ENCODE data around the gene MLPH.
"Not testable (repeated sequence)": the region's sequence is repeated elsewhere in the genome, so short reads cannot be mapped to it uniquely, and the experiment has no call there.

MLPH gene

GRCh38 chr2:237457388-237457941 is 29.6 kb upstream of the MLPH start:
- no peak for DNase-seq (ENCODE audit: low spot score)

DNA sequence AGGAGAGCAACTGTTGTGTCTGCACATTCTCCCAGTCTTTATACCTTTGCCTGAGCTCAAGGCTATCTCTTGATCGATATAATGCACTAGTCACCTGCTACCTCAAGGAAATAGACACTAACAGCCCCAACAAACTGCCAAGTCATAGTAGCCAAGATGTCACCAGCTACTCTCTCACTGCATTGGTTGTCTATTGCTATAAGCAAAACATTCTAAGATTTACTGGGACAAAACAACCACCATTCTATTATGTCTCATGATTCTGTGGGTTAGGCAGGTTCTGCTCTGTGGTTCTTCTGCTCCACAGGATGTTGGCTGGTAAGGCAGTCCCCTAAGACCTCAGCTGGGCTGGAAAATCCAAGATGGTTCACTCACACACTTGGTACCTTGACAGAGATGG is 28.5 kb upstream of the MLPH start:
- no peak for DNase-seq (ENCODE audit: low spot score)

- DNase-seq (ENCODE audit: low spot score): no peak
Measured at GRCh38 chr2:237459226-237459625, 27.8 kb upstream of the MLPH start.

DNA sequence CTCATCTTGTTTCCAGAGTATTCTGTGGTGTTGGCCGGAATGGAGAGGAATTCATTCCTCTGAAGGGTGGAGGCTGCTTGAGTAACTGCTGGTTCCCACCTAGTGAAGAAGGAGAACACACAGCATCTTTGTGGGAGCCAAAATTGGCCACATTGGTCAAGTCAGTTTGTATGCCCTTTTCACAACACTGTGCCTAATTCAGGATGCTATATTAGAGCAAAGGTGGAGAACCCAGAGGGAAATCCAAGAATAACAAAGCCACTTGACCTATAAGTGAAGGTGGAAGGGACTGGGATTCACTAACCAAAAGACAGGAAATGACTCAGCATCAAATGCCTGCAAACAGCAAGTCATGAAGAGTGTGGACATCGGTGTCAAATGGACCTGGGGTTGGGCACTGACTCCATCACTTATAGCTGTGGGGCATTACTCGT is 27.3 kb upstream of the MLPH start:
- no peak for DNase-seq (ENCODE audit: low spot score)

GRCh38 chr2:237464757-237465391 is 22.2 kb upstream of the MLPH start:
- DNase-seq (ENCODE audit: low spot score): no peak

- DNase-seq (ENCODE audit: low spot score): no peak
Measured at GRCh38 chr2:237465515-237466148, 21.4 kb upstream of the MLPH start.

- no peak for DNase-seq (ENCODE audit: low spot score)
Measured at GRCh38 chr2:237466211-237466610, 20.8 kb upstream of the MLPH start.

DNA sequence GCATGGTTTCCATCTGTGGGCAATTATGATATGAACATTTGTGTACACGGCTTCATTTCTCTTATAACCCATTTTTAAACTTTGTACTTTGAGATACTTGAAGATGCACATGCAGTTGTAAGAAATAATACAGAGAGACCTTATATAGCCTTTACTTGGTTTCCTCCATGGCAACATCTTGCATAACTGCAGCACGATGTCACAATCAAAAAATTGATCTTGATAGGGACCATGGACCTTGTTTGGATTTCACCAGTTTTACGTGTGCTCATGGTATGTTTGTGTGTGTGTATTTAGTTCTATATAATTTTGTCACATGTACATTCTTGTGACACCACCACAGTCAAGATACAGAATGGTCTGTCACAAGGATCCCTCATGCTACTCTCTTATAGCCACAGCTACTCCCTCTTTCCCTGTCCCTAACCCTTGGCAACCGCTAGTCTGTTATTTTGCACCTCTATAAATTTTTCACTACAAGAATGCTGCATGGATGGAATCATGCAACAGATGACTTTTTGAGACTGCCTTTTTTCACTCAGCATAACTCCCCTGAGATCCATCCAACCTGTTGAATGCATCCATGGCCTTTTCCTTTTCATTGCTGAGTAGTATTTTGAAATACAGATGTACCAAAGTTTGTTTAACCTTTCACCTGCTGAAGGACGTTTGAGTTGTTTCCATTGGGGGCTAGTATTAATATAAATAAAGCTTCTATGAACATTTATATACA is 19.4 kb upstream of the MLPH start:
- no peak for DNase-seq (ENCODE audit: low spot score)

DNA sequence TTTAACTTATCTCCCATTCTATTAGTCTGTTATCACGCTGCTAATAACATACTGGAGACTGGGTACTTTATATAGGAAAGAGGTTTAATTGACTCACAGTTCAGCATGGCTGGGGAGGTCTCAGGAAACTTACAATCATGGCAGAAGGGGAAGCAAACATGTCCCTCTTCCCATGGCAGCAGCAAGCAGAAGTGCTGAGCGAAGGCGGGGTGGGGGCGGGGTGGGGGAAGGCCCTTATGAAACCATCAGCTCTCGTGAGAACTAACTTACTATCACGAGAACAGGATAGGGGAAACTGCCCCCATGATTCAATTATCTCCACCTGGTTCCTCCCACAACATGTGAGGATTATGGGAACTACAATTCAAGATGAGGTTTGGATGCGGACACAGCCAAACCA is 17.6 kb upstream of the MLPH start:
- DNase-seq (ENCODE audit: low spot score): not testable (repeated sequence)

GRCh38 chr2:237469849-237470248 is 17.2 kb upstream of the MLPH start:
- DNase-seq (ENCODE audit: low spot score): no peak

DNA sequence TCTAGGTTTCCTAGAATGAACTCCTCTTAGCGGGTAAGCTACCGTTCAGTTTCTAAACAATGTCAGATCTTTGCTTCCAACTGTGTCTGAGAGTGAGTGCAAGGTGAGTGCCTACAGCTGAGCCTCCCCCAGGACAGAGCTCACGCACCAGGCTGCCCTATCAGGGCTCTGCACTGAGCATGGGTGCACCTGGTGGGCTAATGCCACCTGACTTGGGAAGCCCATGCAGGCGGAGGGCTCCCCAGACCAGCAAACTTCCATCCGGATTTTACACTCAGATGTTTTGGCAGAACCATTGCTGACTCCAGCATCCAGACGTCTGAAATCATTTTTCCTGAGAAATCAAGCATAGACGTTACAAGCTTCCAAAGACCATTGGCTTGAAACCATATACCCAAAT is 16.1 kb upstream of the MLPH start:
- DNase-seq (ENCODE audit: low spot score): no peak

- DNase-seq (ENCODE audit: low spot score): peak; percentile 63
Measured at GRCh38 chr2:237471438-237472186, 15.4 kb upstream of the MLPH start.

DNA sequence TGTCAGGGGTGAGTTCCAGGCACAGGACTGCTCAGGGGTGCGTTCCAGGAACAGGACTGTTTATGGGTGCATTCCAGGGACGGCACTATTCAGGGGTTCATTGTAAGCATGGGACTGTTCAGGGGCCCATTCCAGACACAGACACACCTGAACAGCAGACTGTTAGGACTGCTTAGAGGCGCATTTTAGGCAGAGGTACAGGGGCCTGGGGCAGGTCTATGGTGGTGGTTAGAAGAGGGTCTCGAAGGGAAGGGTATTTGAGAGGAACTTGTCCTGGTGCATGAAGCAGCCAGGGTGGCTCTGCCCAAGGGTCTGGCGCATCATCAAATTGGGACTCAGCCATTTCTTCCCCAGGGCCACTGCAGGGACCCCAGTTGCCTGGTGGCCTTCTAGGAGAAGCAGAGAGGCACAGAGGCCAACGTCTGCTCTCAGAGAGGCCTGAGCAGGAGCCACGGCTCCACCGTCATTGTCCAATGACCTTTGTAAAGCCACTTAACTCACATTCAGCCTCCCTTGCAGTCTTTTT is 14.8 kb upstream of the MLPH start:
- DNase-seq (ENCODE audit: low spot score): no peak

DNA sequence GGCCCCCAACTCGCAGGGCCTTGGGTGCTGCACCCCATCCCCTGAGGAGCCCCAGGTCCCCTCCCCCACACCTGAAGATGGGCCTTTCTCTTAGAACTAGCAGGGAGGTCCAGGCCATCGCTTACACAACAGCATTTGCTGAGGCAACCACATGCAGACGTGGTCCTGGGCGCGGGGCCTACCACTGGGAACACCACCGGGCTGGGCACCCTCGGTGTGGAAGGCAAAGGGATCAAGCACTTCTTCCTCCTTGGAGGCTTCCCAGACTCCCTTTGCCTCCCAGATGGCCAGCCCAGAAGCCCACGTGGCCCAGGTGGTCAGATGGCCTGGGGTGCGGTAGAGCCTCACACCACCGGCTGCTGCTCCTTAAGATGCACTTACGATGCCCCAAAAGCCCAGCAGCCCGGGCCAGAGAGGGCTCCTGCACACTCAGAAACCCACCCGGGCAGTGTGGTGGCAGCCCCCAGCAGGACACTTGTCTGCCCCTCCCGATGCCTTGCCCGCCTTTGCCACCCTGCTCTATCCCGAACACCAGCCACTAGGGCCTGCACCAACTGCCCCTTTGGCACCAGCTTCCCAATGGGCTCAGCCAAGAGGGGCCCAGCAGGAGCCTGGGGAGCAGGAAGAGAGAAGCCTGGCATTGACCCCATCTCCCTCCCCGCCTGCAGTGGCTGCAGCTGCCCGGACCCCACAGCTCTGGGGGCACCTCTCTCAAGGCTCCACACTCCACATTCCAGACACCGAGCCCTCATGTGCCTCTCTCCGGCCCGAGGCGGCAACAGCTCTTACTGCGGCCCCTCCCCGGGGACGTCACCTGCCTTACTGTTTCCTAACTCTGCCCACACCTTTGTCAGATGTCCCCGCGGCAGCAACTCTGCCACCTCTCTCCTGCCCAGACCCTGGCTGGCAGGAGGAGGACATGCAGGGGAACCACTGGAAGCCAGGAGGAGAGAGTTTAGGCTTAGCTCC is 13.9 kb upstream of the MLPH start:
- no peak for DNase-seq (ENCODE audit: low spot score)

DNA sequence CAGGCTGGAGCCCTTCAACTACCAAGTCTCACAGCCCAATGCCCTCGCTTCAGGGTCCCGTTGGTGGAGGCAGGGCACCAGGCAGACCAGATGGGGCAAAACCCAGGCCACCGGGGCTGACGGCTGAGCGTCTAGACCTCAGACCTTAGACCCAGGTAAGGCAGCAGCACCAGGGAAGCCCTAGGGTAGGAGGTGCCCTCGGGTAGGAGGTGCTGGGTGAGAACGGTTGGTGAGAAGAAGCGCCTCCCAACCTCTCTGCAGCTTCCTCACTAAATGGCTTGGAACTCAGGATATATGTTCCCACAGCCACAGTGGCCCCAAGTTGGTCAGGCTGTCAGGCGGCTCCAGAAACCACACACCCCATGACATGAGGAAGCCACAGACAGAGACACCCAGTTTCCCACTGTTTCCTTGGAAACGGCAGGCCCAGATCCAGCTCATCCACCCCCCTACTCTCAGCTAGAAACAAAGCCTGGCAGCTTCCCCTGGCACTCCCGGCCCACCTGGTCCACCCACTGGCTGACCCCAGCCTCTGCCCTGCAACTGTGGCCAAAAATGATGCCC is 13.1 kb upstream of the MLPH start:
- DNase-seq (ENCODE audit: low spot score): no peak

- DNase-seq (ENCODE audit: low spot score): no peak
Measured at GRCh38 chr2:237474442-237474911, 12.6 kb upstream of the MLPH start.

DNA sequence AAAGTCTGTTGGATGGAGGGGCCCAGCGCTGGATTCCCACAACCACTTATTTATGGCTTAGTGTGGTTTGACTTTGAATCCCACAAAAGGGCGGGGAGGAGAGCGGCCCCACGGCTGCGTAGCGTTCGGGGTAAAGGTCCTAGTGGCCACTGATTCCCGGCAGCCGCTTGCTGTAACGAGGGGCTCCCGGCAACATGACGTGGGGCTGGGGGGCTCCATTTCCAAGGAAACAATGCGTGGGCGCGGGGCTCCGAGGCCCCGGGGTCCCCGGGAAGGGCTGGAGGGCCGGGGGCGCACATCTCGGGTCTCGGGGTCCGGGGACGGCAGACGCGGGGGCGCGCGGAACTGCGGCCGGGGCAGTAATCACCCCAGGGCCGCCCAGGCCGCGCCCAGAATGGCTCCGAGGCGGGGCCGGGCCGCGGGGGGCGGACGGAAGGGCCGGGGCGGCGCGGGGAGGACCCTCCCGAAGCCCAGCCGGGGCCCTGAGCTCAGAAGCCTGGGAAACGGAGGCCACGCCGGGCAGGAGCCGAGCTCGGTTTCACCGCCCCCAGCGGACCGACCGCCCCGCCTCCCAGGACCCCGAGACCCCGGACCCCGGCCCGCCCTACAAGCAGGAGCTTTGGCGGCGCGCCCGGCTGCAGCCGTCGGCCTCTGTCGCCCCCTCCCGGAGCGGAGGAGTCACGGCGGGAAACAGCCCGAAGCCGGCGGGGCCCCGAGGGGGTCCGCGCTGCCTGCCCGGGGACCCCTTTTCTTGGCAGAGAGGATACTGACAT is 11.9 kb upstream of the MLPH start:
- DNase-seq (ENCODE audit: low spot score): peak; percentile 60

DNA sequence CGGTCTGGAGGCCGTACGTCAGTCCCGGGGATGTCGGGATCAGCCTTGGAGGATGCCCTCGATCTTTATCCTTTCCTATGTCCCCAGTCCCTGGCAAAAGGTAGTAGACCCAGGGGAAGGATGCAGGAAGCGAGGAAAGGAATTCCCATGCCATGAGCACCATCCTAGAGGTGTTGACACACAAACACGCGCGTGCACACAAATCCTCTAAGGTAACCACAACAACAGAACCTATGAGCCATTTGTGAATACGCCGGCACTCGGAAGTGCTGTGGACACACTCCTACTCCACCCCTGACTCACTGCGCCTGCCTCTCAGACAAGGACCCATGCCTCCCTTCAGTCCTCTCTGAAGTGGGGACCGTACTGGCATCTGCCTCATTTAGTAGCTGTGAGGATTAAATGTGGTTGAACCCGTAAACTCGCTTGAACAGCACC is 11.3 kb upstream of the MLPH start:
- DNase-seq (ENCODE audit: low spot score): no peak

DNA sequence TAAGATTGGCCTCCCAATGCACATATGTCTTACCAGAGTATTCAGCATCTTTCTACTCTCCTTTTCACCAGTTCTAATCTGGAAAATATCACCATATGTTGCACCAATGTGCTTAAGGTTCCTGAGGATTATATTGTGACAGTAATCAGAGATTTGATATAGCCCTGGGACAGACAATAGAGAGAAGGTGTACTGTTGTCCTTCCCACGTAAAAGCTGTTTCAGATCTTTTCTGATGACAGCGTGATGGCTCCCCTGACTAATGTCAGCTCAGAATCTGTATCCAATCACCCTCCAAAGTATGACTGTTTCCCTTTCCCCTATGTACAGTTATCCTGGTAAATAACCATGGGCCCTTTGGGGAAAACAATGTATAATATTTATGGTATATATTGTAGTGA is 9.0 kb upstream of the MLPH start:
- no peak for DNase-seq (ENCODE audit: low spot score)

DNA sequence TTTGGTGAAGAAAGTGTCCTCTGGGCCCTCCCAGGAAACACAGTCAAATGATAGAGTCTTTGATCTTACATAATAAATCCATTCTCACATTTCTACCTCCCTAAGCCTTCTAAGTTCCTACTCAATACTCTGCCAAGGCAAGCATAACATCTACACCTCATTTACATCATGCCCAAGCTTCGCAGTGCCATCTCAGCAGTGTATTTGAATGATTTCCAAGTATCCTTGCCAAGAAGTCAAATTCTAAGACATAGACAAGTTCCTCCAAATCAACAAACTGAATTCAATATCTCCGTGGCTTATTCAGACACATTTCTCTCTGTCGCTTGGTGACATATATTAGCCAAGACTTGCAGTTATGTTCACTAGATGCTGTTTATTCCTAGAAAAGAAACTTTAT is 8.1 kb upstream of the MLPH start:
- no peak for DNase-seq (ENCODE audit: low spot score)
